Karpas-422 (cell line): ENCODE results near the gene ZCCHC24. TPM values are rescaled to one million over a fixed set of nuclear protein-coding genes. Genes with fewer than 3 reads are reported as not detected.
A peak's percentile ranks its signal among the peaks of the same experiment; 100 is the strongest.

ENCODE experiments used
- DNase-seq: peaks from one replicate; pipeline ENCODE4 v3.0.0-alpha.2; 2015
- H2AFZ ChIP-seq: fragments of 200-600 bp; sonication (generic); 2 replicates; pipeline ENCODE4 v1.6.1; 2014; ENCODE audit warnings: antibody characterized with exemption, low read length, mixed read lengths
- H3K27ac ChIP-seq: fragments of 200-600 bp; sonication (generic); 2 replicates; pipeline ENCODE4 v1.5.1; 2014; ENCODE audit warnings: mild to moderate bottlenecking, low read length, moderate library complexity
- H3K27me3 ChIP-seq: fragments of 200-600 bp; sonication (generic); 2 replicates; pipeline ENCODE4 v1.6.1; 2014; ENCODE audit warnings: low read length, mixed read lengths
- H3K36me3 ChIP-seq: fragments of 200-600 bp; sonication (generic); 2 replicates; pipeline ENCODE4 v1.6.1; 2014; ENCODE audit warnings: low read length, mixed read lengths; ENCODE audit not compliant: insufficient read depth
- H3K4me1 ChIP-seq: fragments of 200-600 bp; sonication (generic); 2 replicates; pipeline ENCODE4 v1.6.1; 2014; ENCODE audit warnings: mild to moderate bottlenecking, low read length, mixed read lengths
- H3K4me2 ChIP-seq: fragments of 200-600 bp; sonication (generic); 2 replicates; pipeline ENCODE4 v1.6.1; 2014; ENCODE audit warnings: low read length, low read depth, mild to moderate bottlenecking; ENCODE audit not compliant: poor library complexity, severe bottlenecking
- H3K4me3 ChIP-seq: fragments of 200-600 bp; sonication (generic); 2 replicates; pipeline ENCODE4 v1.5.1; 2014; ENCODE audit warnings: mild to moderate bottlenecking, antibody characterized with exemption, low read length, mixed read lengths
- H3K79me2 ChIP-seq: fragments of 200-600 bp; sonication (generic); 2 replicates; pipeline ENCODE4 v1.6.1; 2014; ENCODE audit warnings: mild to moderate bottlenecking, low read length, mixed read lengths
- H3K9ac ChIP-seq: fragments of 200-600 bp; sonication (generic); 2 replicates; pipeline ENCODE4 v1.6.0; 2014; ENCODE audit warnings: low read length
- H3K9me2 ChIP-seq: fragments of 200-600 bp; sonication (generic), shearing (Covaris generic); replicated peaks from 2 replicates; pipeline ENCODE4 v1.6.0; 2014; ENCODE audit warnings: mild to moderate bottlenecking, low read length, moderate library complexity; ENCODE audit not compliant: insufficient read depth
- H3K9me3 ChIP-seq: fragments of 300-700, 200-600 bp; sonication (generic); 2 replicates; pipeline ENCODE4 v1.6.1; 2014; ENCODE audit warnings: low read length, mixed read lengths
- H4K20me1 ChIP-seq: fragments of 200-600 bp; sonication (generic); 2 replicates; pipeline ENCODE4 v1.6.1; 2014; ENCODE audit warnings: mild to moderate bottlenecking, antibody characterized with exemption, low read length, low read depth; ENCODE audit not compliant: insufficient read depth
- total RNA-seq: library from RNA; depleted of rRNA; stranded (reverse); fragments of >200 nt; shearing (Covaris generic); gene quantifications from 2 replicates; pipeline ENCODE4 v1.2.3, GENCODE V29; 2014; ENCODE audit warnings: low replicate concordance

ZCCHC24 gene
- total RNA-seq, 1 experiment from 2014 or later = 0.60 TPM

GRCh38 chr10:79377557-79378382, 67.7 kb downstream of the ZCCHC24 start:
- H3K27me3 ChIP-seq = no peaks in the 10 kb centered on the region
- no peaks in the 10 kb centered on the region for H3K36me3 ChIP-seq
- H4K20me1 ChIP-seq = no peaks in the 10 kb centered on the region
- H2AFZ ChIP-seq = no peak overlapping the region
- H3K9ac ChIP-seq = no peak overlapping the region
- no peaks in the 10 kb centered on the region for H3K9me2 ChIP-seq
- no peaks in the 10 kb centered on the region for H3K79me2 ChIP-seq
- H3K9me3 ChIP-seq = no peaks in the 10 kb centered on the region
- H3K4me1 ChIP-seq = no peaks in the 10 kb centered on the region
- H3K27ac ChIP-seq = no peak overlapping the region
- no peak overlapping the region for H3K4me3 ChIP-seq
- no peak for DNase-seq
- no peak overlapping the region for H3K4me2 ChIP-seq

GRCh38 chr10:79376751-79377556, 68.5 kb downstream of the ZCCHC24 start:
- Histone ChIP-seq H3K4me1 (no peaks in the 10 kb centered on the region), H4K20me1 (no peaks in the 10 kb centered on the region), H3K9ac (no peak overlapping the region), H3K36me3 (no peaks in the 10 kb centered on the region), H3K9me3 (no peaks in the 10 kb centered on the region), H3K9me2 (no peaks in the 10 kb centered on the region), H3K27me3 (no peaks in the 10 kb centered on the region), H3K4me3 (no peak overlapping the region), H3K27ac (no peak overlapping the region), H3K79me2 (no peaks in the 10 kb centered on the region), H2AFZ (no peak overlapping the region), H3K4me2 (no peak overlapping the region)
- DNase-seq = no peak

- Histone ChIP-seq H3K9ac (no peak overlapping the region), H4K20me1 (no peaks in the 10 kb centered on the region), H3K4me1 (no peaks in the 10 kb centered on the region), H3K4me2 (no peak overlapping the region), H3K36me3 (no peaks in the 10 kb centered on the region), H3K27me3 (no peaks in the 10 kb centered on the region), H3K4me3 (no peak overlapping the region), H3K79me2 (no peaks in the 10 kb centered on the region), H2AFZ (no peak overlapping the region), H3K9me3 (no peaks in the 10 kb centered on the region), H3K9me2 (no peaks in the 10 kb centered on the region), H3K27ac (no peak overlapping the region)
- no peak for DNase-seq
Observed at GRCh38 chr10:79376078-79376628, 69.3 kb downstream of the ZCCHC24 start.

- no peak overlapping the region for H2AFZ ChIP-seq
- H3K9me3 ChIP-seq = no peaks in the 10 kb centered on the region
- no peaks in the 10 kb centered on the region for H3K36me3 ChIP-seq
- no peak overlapping the region for H3K4me2 ChIP-seq
- no peaks in the 10 kb centered on the region for H3K27me3 ChIP-seq
- H4K20me1 ChIP-seq = no peaks in the 10 kb centered on the region
- no peaks in the 10 kb centered on the region for H3K79me2 ChIP-seq
- no peak for DNase-seq
- no peak overlapping the region for H3K9ac ChIP-seq
- no peaks in the 10 kb centered on the region for H3K9me2 ChIP-seq
- no peak overlapping the region for H3K4me3 ChIP-seq
- H3K4me1 ChIP-seq = no peaks in the 10 kb centered on the region
- no peak overlapping the region for H3K27ac ChIP-seq
Observed at GRCh38 chr10:79375321-79376077, 69.9 kb downstream of the ZCCHC24 start.

- no peaks in the 10 kb centered on the region for H3K27me3 ChIP-seq
- no peaks in the 10 kb centered on the region for H3K4me1 ChIP-seq
- no peak overlapping the region for H3K4me2 ChIP-seq
- DNase-seq = peak; percentile 87
- no peaks in the 10 kb centered on the region for H3K79me2 ChIP-seq
- no peak overlapping the region for H2AFZ ChIP-seq
- no peaks in the 10 kb centered on the region for H3K9me3 ChIP-seq
- no peak overlapping the region for H3K9ac ChIP-seq
- no peaks in the 10 kb centered on the region for H3K9me2 ChIP-seq
- no peak overlapping the region for H3K27ac ChIP-seq
- no peaks in the 10 kb centered on the region for H3K36me3 ChIP-seq
- no peak overlapping the region for H3K4me3 ChIP-seq
- H4K20me1 ChIP-seq = no peaks in the 10 kb centered on the region
Observed at GRCh38 chr10:79374312-79375191, 70.9 kb downstream of the ZCCHC24 start.

GRCh38 chr10:79372871-79373270, 72.6 kb downstream of the ZCCHC24 start:
- Histone ChIP-seq H3K4me2 (no peak overlapping the region), H3K27ac (no peak overlapping the region), H3K27me3 (no peaks in the 10 kb centered on the region), H3K4me3 (no peak overlapping the region), H3K9ac (no peak overlapping the region), H4K20me1 (no peaks in the 10 kb centered on the region), H3K36me3 (no peaks in the 10 kb centered on the region), H2AFZ (no peak overlapping the region), H3K79me2 (no peaks in the 10 kb centered on the region), H3K9me2 (no peaks in the 10 kb centered on the region), H3K4me1 (no peaks in the 10 kb centered on the region), H3K9me3 (no peaks in the 10 kb centered on the region)
- DNase-seq = no peak

GRCh38 chr10:79367426-79368189, 77.8 kb downstream of the ZCCHC24 start:
- Histone ChIP-seq H3K27me3 (no peaks in the 10 kb centered on the region), H3K36me3 (no peaks in the 10 kb centered on the region), H3K27ac (no peak overlapping the region), H4K20me1 (no peaks in the 10 kb centered on the region), H3K9me2 (no peaks in the 10 kb centered on the region), H3K4me1 (0 out of 2 replicates have a peak, but pooled peaks cover under 1% of the 10 kb centered on the region), H3K4me3 (no peak overlapping the region), H3K9me3 (no peaks in the 10 kb centered on the region), H3K4me2 (no peak overlapping the region), H3K79me2 (no peaks in the 10 kb centered on the region), H3K9ac (no peak overlapping the region), H2AFZ (no peak overlapping the region)
- DNase-seq = no peak
